Measurements from ENCODE around the gene RFX3.

RFX3 gene

DNA sequence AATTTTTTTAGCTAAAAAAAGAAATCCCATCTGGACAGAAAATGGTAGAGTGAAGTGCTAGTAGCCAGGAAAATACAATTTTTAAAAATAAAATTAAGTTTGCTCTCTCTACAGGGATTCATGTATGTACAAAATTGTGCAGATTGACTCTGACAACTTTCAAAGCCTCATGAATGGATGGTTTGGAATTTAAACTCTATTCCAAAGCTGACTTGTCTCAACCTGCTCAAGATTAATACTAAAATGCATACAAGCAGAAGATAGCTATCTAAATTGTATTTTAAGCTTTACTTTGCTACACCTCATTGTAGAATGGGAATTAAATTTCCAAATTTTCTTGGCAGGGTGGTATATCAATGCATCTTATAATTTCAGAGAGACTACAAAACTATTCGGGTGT lies 257.6 kb downstream of the RFX3 start:
- no peak for DNase-seq

DNA sequence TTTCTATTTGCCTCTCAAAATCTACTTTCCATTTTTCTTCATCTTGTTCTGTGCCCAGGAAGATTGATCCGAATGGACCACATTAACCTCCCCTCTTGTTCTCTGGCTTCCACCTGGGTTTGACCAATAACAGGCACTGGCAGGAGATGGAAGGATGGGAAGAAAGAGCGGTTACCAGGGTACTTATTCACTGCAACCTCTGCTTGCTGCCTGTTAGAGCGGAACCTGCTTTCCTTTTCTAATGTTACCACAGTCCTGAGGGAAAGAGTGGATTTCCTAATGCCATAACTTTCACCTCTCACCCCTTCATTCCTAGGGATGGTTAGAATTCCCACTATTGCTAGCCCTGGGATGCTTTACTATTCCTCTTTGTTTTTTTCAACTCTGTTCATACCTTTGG lies 262.1 kb downstream of the RFX3 start:
- no peak for DNase-seq

GRCh38 chr9:3262826-3263529 lies 262.8 kb downstream of the RFX3 start:
- no peak for DNase-seq

- DNase-seq = no peak
Observed at GRCh38 chr9:3261484-3261883, 264.3 kb downstream of the RFX3 start.

DNA sequence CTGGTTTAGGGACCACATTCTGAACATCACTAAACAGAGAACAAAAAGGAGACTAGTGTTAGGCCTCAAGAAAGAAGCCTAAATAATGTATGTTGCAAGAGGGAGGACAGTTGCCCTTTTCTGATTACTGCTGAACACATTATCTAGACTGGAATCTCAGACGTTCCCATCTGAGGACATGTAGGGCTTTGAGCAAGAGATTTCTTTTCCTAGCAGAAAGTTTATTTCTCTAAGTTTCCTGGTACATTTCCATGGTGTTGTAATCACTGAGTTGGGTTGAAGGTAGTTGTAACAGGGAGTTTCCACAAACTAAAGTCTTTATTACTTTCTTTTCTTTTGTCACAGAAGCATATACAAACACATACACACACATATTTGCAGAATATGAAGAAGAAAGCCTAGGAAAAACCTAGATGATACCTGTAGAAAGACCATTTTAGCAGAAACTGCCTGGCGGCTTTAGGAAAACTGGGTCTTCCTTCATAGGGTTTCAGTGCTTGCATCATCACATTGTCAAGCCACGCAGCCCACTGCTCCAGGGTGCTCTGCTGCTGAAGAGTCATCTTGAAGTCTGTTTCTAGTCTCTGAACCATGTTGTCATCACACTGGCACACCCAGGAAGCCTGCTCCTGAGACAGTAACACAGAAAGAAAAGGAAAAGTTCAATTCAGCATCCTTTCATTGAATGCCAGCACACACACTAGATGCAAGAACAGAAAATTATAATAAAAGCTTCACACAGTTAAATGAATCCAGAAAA lies 269.1 kb downstream of the RFX3 start:
- no peak for DNase-seq

DNA sequence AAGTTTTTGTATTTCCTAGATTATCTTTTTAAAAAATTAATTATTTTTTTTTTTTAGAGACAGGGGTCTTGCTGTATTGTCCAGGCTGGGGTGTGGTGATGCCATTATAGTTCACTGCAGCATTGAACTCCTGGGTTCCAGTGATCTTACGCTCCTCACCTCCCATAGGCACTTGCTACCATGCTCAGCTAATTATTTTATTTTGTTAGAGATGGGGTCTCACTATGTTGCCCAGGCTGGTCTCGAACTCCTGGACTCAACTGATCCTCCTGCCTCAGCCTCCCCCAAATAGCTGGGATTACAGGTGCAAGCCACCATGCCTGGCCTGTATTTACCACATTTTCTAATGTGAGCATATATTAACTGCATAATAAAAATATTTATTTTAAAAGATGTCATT lies 274.5 kb downstream of the RFX3 start:
- no peak for DNase-seq

GRCh38 chr9:3250741-3251140 lies 275.1 kb downstream of the RFX3 start:
- DNase-seq = no peak

DNA sequence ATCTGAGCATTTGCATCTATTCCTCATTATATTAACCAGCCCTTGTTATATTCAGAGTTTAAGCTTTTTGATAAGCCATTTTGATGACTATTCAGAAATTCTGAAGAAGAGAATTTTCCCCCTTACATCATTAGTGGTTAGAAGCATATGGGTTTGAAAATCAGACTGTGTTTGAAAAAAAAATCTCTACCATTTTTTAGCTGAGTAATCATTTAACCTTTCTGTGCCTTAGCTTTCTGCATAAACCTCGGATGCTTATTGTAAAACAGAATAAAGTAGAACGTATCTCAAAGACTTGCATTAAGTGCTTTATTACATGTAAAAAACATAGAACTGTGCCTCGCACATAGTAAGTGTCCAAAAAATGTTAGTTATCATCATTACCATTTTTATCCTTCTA lies 278.6 kb downstream of the RFX3 start:
- DNase-seq = no peak

DNA sequence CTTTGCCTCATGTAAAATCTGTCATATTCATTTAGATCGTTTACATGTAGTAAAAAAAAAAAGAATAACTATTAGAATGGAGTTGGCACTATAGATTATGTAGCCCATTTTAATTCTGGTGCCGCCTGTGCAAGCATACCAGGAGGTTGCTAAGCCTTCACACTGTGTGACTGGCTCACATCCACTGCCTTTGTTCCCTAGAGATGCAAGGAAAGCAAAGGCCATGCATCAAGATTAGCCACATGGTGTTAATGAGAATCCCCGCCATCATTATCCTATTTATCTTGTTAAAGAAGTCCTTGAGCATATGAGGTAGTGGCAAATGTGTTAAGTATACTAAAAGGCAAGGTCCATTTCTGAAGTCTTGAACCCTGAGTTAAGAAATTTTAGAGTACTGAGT lies 279.6 kb downstream of the RFX3 start:
- DNase-seq = no peak

DNA sequence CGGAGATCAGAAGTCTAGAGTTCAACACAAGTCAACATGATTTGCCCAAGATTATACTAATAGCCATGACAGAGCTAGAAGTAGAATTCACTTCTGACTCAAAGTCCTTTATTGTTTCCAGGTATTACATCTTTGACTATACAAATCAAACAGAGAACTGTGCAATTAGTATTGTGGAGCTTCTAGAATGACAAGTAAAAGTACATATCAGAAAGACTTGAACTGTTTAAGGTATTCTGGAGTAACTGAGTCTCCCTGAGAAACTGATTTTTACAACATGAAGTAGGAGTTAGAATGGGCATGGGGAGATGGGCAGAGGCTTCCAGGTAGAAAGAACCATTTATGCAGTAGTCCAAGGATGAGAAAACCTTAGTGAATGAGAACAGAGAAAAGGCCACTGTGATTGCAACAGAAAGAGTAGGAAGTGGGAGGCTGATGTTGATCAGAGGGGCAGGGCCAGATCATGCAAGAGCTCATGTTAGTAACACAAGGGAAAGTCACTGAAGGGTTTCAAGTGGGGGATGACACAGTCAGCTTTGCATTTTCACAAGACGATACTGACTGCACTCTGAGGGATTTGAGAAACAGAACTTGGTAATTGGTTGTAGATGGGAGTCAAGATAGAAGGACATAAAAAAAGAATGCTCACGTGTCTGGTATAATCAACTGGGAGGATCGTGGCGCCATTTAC lies 280.7 kb downstream of the RFX3 start:
- no peak for DNase-seq

DNA sequence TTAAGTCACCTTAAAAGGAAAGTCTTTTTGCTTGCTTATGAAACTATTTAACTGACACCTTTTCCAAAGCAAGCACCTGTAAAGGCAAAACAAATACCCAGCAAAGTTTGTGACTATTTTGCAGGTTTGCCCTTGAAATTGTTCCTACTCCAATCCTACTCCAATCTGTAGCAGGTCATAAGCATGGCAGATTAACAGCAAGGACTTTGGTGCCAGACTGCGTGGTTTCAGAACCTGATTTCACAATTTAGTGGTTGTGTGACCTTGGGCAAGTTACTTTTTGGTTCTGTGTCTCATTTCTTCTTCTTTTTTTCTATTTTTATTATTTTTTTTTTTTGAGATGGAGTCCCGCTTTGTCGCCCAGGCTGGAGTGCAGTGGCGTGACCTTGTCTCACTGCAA lies 282.1 kb downstream of the RFX3 start:
- DNase-seq = no peak

GRCh38 chr9:3241290-3241689 lies 284.5 kb downstream of the RFX3 start:
- DNase-seq = no peak

- peak; percentile 70 to 78 for DNase-seq
Observed at GRCh38 chr9:3240656-3241268, 285.0 kb downstream of the RFX3 start.

DNA sequence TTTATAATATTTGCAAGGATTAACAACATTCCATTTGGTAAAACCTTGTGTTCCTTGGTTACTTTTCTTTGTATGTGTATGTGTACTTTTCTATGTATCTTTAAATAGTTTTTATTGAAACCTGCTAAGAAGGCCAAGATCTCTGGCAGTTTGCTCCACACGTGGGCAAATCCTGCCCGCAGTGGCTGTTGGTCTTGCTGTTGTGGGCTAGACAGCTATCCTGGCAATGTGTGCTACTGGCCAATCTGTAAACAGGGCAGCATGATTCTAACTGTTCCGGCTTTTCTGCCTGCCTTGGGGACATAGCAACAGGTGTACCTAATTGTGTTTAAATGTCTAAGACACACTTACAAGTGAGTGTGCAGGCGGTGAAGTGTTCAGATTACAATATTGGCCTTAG lies 286.6 kb downstream of the RFX3 start:
- no peak for DNase-seq

GRCh38 chr9:3238236-3238635 lies 287.6 kb downstream of the RFX3 start:
- DNase-seq = no peak

GRCh38 chr9:3237121-3237520 lies 288.7 kb downstream of the RFX3 start:
- no peak for DNase-seq

GRCh38 chr9:3235497-3235896 lies 290.3 kb downstream of the RFX3 start:
- DNase-seq = no peak

DNA sequence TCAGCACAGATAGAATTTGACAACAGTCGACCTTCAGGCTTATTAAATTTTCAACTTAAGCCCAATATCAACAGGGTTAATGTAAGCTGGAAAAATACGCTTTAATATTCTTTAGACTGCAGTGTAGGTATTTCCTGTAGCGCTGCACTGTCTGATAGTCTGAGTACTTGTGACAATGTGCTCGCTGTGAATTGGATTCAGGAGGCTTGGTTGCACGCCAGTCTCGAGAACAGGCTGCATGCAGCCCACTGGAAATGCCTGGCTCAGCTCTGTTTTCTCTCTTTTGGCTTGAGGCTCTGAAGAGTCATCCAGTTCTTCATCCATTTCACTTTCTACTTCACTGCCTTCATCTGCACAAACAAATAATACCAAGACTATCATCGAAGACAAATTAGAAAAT lies 300.9 kb downstream of the RFX3 start:
- DNase-seq = no peak

DNA sequence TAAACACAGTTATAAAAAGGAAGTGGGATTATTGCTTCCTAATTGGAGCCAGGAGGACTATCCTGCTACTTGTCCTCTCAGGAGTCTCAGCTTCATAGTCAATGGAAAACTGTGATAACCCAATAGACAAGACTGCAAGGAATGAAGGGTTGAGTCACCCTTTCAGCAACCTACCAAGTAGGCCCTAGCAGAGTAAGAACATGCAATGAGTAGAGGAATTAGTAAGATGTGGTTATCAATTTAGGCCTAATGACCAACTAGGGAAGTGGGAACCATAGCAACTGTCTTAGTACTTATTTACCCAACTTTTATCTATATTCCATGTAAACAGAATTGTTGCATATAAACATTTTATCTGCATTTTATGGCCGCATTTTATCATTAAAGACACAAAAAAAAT lies 310.1 kb downstream of the RFX3 start:
- no peak for DNase-seq

DNA sequence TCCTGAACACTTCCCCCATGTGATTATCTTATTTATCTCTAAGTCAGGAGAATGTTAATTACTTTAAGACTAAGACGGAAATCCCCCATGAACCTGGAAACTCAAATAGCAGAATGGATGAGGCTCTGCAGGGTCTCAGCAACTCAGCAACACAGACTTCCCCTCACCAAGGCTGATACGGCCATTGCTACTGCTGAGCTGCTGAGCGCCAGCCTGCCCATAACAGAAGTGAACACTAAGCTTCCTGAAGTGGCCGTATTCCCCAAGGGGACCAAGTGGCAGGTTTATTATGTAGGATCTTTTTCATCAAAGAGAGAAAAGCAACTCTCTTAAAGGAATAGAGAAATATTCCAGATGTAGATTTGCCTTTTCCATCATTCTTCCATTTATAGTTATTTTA lies 311.1 kb downstream of the RFX3 start:
- DNase-seq = no peak

GRCh38 chr9:3205421-3206095 lies 320.2 kb downstream of the RFX3 start:
- no peak for DNase-seq

DNA sequence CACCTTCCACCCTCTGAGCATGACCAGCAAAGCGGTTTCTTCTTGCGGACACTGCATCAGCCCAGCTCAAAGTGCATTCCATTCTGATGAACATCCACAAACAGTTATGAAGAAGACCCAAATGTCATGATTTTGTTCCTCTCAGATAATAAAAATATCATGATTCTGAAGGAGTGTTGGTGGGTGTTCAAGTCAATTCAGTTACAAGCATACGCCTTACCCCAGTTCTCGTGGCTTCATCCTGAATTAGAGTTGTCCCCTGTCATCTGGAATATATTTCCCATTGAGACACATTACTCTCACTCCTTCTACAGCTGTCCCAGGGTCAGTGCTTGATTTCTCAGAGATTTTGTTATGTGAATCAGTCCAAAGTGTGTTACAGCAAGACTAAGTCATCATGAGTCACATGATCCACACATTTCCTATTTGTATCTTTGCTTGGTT lies 325.4 kb downstream of the RFX3 start:
- no peak for DNase-seq

GRCh38 chr9:3193791-3194190 lies 332.0 kb downstream of the RFX3 start:
- DNase-seq = no peak
